GM18505 (cell line): ENCODE measurements around the gene GPRC6A.
A peak's percentile ranks its signal among the peaks of the same experiment; 100 is the strongest.

Experiments
- ATAC-seq: cut with Tn5 transposase; IDR thresholded peaks from one replicate; pipeline ENCODE4 v1.9.1; 2021; ENCODE audit not compliant: unreplicated experiment
- POLR2A ChIP-seq: IDR thresholded peaks from 4 replicates; pipeline ENCODE4 v1.6.1; 2011; ENCODE audit warnings: borderline replicate concordance; ENCODE audit not compliant: insufficient read depth, insufficient read length; ENCODE audit errors: extremely low read depth

Gene GPRC6A

DNA sequence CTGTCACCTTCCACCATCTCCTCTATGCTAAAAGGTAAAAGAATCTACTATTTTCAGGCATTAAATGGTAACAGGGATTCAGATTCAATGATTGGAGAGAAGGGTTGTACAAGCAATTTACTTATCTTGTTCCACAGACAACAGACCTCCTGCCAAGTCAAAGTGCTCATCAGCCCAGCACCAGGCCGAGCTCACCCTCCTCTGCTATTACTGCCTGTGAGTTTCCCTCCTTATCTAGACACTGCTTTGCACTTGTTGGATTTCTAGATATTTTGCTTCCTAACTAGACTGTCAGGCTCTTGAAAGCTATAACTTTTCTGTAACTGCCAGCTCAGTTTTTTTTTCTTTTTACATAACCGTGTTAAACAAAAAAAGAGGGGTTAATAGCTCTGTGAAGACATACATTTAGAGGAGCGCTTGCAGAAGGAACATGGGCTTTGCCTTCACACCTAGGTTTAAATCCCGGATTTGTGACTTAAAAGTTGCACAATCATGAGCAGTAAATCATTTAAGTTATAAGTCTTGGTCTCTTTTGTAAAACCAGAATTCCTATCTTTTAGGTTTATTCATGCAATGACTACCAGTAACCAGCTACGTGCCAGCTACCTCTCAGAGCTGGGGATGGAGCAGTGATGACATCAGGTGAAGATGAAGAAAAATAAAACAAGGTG is 62.2 kb downstream of the GPRC6A start:
- no peak for TF ChIP-seq POLR2A
- ATAC-seq: no peak

DNA sequence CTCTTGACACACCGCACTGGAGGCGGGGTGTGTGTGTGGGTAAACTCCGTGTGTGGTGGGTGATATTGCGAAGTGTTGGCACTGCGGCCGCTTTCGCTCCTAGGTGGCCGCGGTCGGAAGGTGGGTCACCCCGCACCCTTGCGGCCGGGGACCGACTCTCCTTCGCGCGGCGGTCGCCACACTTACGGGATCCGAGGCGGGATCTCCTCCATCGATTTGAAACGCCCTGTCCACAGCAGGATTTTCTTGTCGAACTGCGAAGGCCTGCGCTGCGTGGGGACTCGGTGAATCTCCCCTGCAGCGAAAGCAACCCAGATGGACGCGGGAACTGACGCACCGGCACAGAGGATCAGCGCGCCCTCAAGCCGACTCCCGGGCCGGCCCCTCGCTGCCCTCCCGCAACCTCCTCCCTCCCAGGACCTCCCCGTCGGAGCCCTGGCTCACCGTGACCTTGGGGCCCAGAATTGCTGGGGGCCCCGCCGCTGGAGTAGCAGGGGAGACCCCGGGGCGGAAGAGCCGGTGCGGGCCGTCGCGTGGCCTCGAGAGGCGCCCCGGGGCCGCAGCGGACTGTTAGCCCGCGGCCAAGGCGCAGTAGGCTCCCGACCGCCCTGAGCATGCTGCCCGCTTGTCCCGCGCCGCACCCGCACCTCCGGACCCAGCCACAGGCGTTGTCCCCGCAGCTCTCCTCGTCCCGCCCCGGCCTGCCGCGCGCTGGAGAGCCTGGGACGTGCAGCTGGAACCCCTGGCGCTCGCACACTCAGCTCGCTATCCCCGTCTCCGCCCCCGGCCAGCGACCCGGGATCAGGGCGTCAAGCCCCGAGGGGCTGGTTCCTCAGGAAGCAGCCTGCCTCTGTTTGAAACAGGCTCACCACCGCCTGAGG is 63.7 kb downstream of the GPRC6A start, which contains the start of gene FAM162B:
TSS of gene FAM162B (minus strand) at position 759 of the 881 bp plus-strand sequence. CDS start at position 616, 143 bp downstream.
- no peak for TF ChIP-seq POLR2A
- peak; percentile 40 for ATAC-seq

DNA sequence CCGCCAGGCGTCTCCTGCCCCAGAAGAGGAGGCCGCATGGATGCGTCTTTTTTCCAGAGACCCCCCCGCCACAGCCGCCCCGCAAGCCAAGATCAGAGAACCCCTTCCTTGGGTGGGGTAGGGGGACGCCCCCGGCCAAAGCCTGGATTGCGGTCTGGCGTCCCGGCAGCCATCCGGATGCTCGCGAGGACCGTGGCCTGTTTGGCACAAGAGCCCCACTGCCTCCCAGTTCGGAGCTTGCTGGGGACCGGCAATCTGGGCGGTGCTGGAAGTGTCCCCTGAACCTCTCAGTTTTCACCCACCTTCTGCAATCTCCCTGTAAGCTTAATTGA is 64.3 kb downstream of the GPRC6A start:
- no peak for ATAC-seq
- TF ChIP-seq POLR2A: no peak

- TF ChIP-seq POLR2A: no peak
- no peak for ATAC-seq
Observed at GRCh38 chr6:116763906-116764628, 64.8 kb downstream of the GPRC6A start.

- TF ChIP-seq POLR2A: no peak
- no peak for ATAC-seq
Observed at GRCh38 chr6:116763048-116763447, 65.8 kb downstream of the GPRC6A start.

DNA sequence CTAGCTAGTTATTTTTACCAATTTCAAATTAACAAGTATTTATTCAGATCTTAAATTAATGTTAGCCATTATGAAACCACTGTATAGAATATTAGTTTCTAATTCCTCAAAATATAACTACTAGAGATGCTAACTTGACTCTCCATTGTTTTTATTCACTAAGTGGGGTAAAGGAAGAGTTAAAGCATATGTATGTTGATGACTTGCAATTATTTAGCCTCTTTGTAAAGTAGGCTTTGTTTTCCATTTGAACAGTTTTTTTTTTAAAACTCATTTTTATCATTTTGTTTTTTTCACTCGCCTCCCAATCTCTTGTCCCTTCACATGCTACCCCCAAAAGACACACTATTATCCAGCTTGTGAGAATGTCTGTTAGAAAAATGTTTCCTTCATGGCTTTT is 66.6 kb downstream of the GPRC6A start:
- ATAC-seq: no peak
- TF ChIP-seq POLR2A: no peak

DNA sequence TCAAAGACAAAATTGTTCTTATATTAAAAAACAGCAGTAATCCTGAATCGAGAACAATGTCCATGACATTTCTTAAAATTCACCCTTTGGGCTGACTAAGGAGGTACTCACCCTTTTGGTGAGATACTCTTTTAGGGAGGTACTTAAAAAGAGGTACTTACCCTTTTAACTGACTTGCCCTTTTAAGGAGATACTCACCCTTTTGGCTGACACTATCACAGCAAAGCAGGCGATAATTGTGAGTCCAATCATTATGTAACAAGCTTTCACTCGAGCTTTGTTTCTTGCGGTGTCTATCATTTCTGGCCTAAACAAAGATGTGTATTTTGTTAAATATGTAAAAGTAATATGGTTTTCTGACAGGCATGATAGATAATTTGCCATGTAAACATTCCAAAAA is 67.1 kb downstream of the GPRC6A start:
- no peak for TF ChIP-seq POLR2A
- no peak for ATAC-seq

GRCh38 chr6:116745176-116745575 is 83.7 kb downstream of the GPRC6A start:
- TF ChIP-seq POLR2A: no peak
- ATAC-seq: no peak
